ENCODE data around the gene MAPKAPK3. TPM values are rescaled to one million over a fixed set of nuclear protein-coding genes. Genes with fewer than 3 reads are reported as not detected.

MAPKAPK3 gene
- total RNA-seq, 1 donor from 2014 or later = 37.0 TPM

DNA sequence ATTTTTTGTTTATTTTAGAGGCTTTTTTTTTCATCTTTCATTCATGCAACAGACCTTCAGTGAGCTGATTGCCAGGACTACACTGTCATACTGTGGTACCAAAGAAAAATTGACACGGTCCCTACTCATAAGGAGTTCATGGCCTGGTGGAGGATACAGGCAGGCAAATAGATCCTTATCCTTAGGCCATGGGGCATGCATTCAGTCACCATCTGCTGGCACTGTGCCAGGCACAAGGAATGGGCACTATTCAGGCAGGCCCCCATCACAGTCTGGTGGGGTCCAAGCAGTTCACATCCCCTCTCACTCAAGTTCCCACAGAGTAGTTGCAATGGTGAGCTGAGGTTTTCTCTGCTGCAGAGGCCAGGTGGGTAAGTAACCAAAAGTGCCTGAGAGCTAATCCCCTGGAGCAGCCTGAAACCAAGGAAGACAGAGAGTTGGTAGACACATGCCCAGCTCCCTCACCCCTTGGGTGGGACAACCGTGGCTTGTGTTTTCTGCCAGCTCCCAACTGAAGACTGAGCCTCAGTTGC is 22.6 kb upstream of the MAPKAPK3 start:
- Mint-ChIP-seq H3K4me1 (no peaks in the 10 kb centered on the region), H3K27me3 (ENCODE audit: low read depth) (no peaks in the 10 kb centered on the region), H3K9me3 (no peaks in the 10 kb centered on the region), H3K27ac (ENCODE audit: unreplicated experiment) (peak overlapping the region; percentile 27), H3K4me3 (no peak overlapping the region), H3K36me3 (ENCODE audit: low read depth) (no peaks in the 10 kb centered on the region)
- TF ChIP-seq, protein P1, sequence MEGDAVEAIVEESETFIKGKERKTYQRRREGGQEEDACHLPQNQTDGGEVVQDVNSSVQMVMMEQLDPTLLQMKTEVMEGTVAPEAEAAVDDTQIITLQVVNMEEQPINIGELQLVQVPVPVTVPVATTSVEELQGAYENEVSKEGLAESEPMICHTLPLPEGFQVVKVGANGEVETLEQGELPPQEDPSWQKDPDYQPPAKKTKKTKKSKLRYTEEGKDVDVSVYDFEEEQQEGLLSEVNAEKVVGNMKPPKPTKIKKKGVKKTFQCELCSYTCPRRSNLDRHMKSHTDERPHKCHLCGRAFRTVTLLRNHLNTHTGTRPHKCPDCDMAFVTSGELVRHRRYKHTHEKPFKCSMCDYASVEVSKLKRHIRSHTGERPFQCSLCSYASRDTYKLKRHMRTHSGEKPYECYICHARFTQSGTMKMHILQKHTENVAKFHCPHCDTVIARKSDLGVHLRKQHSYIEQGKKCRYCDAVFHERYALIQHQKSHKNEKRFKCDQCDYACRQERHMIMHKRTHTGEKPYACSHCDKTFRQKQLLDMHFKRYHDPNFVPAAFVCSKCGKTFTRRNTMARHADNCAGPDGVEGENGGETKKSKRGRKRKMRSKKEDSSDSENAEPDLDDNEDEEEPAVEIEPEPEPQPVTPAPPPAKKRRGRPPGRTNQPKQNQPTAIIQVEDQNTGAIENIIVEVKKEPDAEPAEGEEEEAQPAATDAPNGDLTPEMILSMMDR (conservative IDR thresholded peaks at IDR 0.05) = no peak
- DNase-seq (ENCODE audit: low read depth, low spot score) = no peak

DNA sequence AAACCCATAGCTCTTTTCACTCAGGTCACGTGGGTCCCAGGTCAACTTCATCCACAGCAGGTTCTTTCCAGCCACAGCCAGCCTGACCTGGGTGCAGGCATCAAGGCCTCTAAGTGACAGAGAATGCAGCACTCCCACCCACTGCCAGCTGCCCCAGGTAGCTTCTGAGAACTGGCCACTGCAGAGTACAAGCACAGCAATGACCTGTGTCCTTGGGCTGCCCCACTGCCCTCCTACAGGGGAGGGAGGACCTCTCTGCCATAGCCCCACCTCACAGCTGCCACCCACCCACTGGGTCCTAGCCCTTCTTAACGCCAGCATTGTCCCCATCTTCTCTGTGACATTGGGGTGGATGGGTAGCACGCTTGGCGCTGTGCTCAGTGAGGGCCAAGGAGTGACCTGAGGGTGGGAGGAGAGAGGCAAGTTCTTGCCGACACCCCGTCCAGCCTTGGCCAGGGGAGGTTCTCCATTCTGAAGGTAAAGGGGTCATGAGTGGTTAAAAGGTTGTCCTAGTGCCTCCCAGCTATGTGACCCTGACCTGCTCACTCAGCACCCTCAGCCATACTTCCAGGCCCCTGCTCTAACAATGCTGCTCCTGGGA is 17.7 kb upstream of the MAPKAPK3 start:
- TF ChIP-seq, protein P1 (conservative IDR thresholded peaks at IDR 0.05) = no peak
- DNase-seq (ENCODE audit: low read depth, low spot score) = no peak
- no peaks in the 10 kb centered on the region for H3K36me3 Mint-ChIP-seq (ENCODE audit: low read depth)
- H3K4me1 Mint-ChIP-seq = peaks cover 5% of the 10 kb centered on the region
- no peak overlapping the region for H3K4me3 Mint-ChIP-seq
- H3K27me3 Mint-ChIP-seq (ENCODE audit: low read depth) = no peaks in the 10 kb centered on the region
- no peak overlapping the region for H3K27ac Mint-ChIP-seq (ENCODE audit: unreplicated experiment)
- H3K9me3 Mint-ChIP-seq = no peaks in the 10 kb centered on the region

DNA sequence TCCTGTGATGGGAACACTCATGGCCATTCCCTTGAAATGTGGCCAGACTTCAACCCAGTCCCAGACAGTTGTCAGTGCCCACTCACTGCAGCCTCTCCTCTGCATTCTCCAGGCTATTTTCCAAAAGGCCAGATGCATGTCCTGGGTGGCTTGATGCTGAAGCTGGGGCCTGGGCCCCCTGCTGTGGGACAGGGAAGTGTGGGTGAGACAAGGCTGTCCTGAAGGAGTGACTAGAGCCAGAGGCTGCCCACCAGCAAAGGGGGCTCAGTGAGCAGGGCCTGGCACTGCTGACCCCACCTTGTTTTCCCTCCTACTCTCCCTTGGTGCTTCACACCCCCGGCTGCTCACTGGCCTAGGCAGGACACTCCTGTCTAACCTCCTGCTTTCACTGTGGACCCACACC is 17.2 kb upstream of the MAPKAPK3 start:
- no peak for DNase-seq (ENCODE audit: low read depth, low spot score)
- Mint-ChIP-seq H3K36me3 (ENCODE audit: low read depth) (no peaks in the 10 kb centered on the region), H3K4me3 (no peak overlapping the region), H3K27ac (ENCODE audit: unreplicated experiment) (no peak overlapping the region), H3K9me3 (no peaks in the 10 kb centered on the region), H3K27me3 (ENCODE audit: low read depth) (no peaks in the 10 kb centered on the region), H3K4me1 (peaks cover 5% of the 10 kb centered on the region)
- TF ChIP-seq, protein P1 (conservative IDR thresholded peaks at IDR 0.05) = no peak

DNA sequence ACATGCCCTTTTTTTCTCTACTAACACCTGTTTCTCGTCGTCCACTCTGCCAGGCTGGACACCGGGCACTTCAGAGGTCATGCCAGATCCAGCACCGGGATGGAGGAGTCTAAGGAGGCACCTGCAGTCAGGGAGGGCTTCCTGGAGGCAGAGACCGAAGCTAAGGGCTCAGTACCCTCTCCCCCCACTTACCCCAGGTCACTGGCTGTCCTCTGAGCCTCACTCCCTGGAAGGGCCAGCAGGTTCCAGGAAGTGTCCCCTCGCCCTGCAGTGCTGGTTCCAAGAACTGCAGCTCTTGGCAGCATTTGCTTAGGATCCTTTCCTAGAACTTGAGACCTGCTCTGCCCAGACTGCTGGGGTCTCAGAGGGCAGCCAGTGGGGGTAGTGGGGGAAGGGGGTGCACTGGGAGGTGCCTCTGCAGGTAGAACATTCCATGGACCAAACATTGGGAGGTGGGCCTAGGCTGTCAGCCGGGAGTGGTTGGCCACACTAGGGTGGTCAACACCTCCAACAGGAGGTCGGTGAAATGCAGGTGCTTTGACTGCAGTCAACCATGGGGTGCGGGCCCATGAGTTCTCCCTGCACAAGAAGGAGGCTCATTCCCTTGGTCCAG is 16.7 kb upstream of the MAPKAPK3 start:
- no peak for DNase-seq (ENCODE audit: low read depth, low spot score)
- Mint-ChIP-seq H3K27ac (ENCODE audit: unreplicated experiment) (no peak overlapping the region), H3K4me3 (no peak overlapping the region)

DNA sequence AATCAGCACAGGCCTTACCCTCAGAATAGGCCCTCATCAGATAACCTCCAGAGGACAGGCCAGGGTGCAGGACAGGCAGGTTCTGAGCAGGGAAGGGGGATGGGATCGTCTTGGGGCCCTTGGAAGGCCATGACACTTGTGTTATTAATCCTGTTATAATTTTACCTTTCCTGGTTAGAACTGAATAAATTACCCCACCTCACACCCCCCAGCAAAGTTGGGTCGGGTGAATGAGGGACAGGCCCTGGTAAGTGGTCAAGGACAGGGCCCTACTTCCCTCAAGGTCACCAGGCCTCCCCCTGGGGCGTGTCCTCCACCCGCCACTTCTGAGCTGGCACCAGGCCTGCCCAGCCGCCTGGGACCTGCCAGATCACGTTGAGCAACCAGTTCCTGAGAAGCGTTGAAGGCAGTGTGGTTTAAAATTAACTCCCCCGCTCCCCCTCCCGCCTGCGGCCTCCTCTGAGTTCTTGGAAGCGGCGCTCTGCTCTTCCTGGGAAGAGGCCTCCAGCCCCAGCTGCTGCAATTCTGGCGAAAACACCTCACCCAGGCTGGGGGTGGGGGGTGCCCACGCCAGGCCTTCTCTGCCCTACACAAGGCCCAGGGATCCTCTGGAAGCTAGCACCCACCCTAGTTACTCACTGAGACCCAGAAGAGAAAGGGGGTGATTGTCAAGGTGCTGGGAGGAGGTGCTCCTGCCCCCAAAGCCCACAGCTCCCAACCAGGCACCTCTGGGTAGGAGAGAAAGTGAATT is 15.9 kb upstream of the MAPKAPK3 start:
- Mint-ChIP-seq H3K27me3 (ENCODE audit: low read depth) (no peaks in the 10 kb centered on the region), H3K9me3 (no peaks in the 10 kb centered on the region), H3K36me3 (ENCODE audit: low read depth) (no peaks in the 10 kb centered on the region), H3K27ac (ENCODE audit: unreplicated experiment) (no peak overlapping the region), H3K4me3 (no peak overlapping the region), H3K4me1 (peaks cover 5% of the 10 kb centered on the region)
- TF ChIP-seq, protein P1 (conservative IDR thresholded peaks at IDR 0.05) = no peak
- DNase-seq (ENCODE audit: low read depth, low spot score) = no peak

More for the DNA sequence above, 16.7 kb upstream of the MAPKAPK3 start:
- Mint-ChIP-seq H3K27me3 (ENCODE audit: low read depth) (no peaks in the 10 kb centered on the region), H3K36me3 (ENCODE audit: low read depth) (no peaks in the 10 kb centered on the region), H3K9me3 (no peaks in the 10 kb centered on the region), H3K4me1 (peaks cover 5% of the 10 kb centered on the region)
- TF ChIP-seq, protein P1 (conservative IDR thresholded peaks at IDR 0.05) = no peak

Measured in neural crest cell (in vitro differentiated cells).